Type B pancreatic cell (in vitro differentiated cells): ENCODE measurements around the gene AGTPBP1. TPM values are rescaled to one million over a fixed set of nuclear protein-coding genes. Genes with fewer than 3 reads are reported as not detected.
"Not testable (repeated sequence)": the region's sequence is repeated elsewhere in the genome, so short reads cannot be mapped to it uniquely, and the experiment has no call there.

Source experiments
- DNase-seq: peaks from one replicate; pipeline ENCODE4 v3.0.0; 2021; ENCODE audit warnings: mixed read lengths; ENCODE audit not compliant: unreplicated experiment; ENCODE audit errors: extremely low spot score
- H3K27ac Mint-ChIP-seq: 2 replicates; pipeline ENCODE4 v1.8.0; 2021; ENCODE audit warnings: mild to moderate bottlenecking, mixed read lengths
- H3K27me3 Mint-ChIP-seq: 2 replicates; pipeline ENCODE4 v1.8.0; 2021; ENCODE audit warnings: mixed read lengths
- H3K36me3 Mint-ChIP-seq: 2 replicates; pipeline ENCODE4 v1.8.0; 2021; ENCODE audit warnings: mixed read lengths
- H3K4me1 Mint-ChIP-seq: one replicate; pipeline ENCODE4 v1.8.0; 2021; ENCODE audit warnings: mixed read lengths; ENCODE audit not compliant: unreplicated experiment
- H3K4me3 Mint-ChIP-seq: 2 replicates; pipeline ENCODE4 v1.8.0; 2021; ENCODE audit warnings: mild to moderate bottlenecking, mixed read lengths
- H3K9me3 Mint-ChIP-seq: 2 replicates; pipeline ENCODE4 v1.8.0; 2021; ENCODE audit warnings: mixed read lengths
- long read RNA-seq: library from polyadenylated mRNA; unstranded; transcript quantifications from one replicate; pipeline ENCODE4 v2.0.0, GENCODE V29; 2020
- total RNA-seq: library from RNA; stranded (reverse); gene quantifications from 2 replicates; pipeline ENCODE4 v1.2.1, GENCODE V29; 2021; ENCODE audit warnings: low replicate concordance
- TF ChIP-seq, protein P1 (sequence below): fragments of 200-600 bp; sonication (generic); conservative IDR thresholded peaks from 2 replicates; pipeline ENCODE4 v1.5.0; 2021; ENCODE audit warnings: antibody characterized with exemption, mild to moderate bottlenecking

The AGTPBP1 gene
- total RNA-seq = 11.4 and 35.6 TPM in 2 replicates
- long read RNA-seq, partial matches to known transcripts = 3 of 6 reads
- long read RNA-seq, other reads (novel, unspliced or antisense) = 3 of 6 reads

GRCh38 chr9:85741875-85742596 is at the start of gene AGTPBP1:
TSS of gene AGTPBP1 (minus strand) at chr9:85741954. CDS start at chr9:85712533, 29,421 bp downstream.
- Mint-ChIP-seq H3K27me3 (peaks cover 4% of the 10 kb centered on the region), H3K27ac (peak within 1 kb of the TSS; percentile 94), H3K4me3 (peak within 1 kb of the TSS; percentile 98), H3K9me3 (no peaks in the 10 kb centered on the region), H3K36me3 (no peaks in the 10 kb centered on the region), H3K4me1 (peaks cover 11% of the 10 kb centered on the region)
- DNase-seq = peak; percentile 98
- TF ChIP-seq, protein P1, sequence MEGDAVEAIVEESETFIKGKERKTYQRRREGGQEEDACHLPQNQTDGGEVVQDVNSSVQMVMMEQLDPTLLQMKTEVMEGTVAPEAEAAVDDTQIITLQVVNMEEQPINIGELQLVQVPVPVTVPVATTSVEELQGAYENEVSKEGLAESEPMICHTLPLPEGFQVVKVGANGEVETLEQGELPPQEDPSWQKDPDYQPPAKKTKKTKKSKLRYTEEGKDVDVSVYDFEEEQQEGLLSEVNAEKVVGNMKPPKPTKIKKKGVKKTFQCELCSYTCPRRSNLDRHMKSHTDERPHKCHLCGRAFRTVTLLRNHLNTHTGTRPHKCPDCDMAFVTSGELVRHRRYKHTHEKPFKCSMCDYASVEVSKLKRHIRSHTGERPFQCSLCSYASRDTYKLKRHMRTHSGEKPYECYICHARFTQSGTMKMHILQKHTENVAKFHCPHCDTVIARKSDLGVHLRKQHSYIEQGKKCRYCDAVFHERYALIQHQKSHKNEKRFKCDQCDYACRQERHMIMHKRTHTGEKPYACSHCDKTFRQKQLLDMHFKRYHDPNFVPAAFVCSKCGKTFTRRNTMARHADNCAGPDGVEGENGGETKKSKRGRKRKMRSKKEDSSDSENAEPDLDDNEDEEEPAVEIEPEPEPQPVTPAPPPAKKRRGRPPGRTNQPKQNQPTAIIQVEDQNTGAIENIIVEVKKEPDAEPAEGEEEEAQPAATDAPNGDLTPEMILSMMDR = no peak

DNA sequence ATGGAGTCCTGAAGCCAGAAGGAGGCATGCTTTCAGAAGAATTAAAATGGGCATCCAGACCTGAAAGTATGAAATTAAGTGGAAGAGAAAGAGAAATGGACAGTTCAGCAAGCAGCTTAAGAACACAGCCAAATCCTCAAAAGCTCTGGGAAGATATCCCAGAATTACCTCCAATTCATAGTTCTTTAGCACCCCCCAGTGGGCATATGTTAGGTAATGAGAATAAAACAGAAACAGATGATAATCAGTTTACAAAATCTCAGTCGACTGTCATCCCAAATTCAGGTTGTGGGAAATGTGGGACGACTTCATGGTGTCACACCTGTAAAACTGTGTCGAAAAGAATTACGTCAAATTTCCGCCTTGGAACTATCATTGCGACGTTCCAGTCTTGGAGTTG is 44.4 kb upstream of the AGTPBP1 start:
- not testable (repeated sequence) for H3K9me3 Mint-ChIP-seq, H3K4me1 Mint-ChIP-seq, H3K4me3 Mint-ChIP-seq, H3K27ac Mint-ChIP-seq, DNase-seq, H3K36me3 Mint-ChIP-seq, H3K27me3 Mint-ChIP-seq
- TF ChIP-seq, protein P1 = peak; percentile 59

- not testable (repeated sequence) for H3K27me3 Mint-ChIP-seq, H3K36me3 Mint-ChIP-seq, H3K4me1 Mint-ChIP-seq, H3K9me3 Mint-ChIP-seq, H3K27ac Mint-ChIP-seq, DNase-seq, H3K4me3 Mint-ChIP-seq
These were observed 32.1 kb upstream of the AGTPBP1 start for GRCh38 chr9:85773844-85774243.

DNA sequence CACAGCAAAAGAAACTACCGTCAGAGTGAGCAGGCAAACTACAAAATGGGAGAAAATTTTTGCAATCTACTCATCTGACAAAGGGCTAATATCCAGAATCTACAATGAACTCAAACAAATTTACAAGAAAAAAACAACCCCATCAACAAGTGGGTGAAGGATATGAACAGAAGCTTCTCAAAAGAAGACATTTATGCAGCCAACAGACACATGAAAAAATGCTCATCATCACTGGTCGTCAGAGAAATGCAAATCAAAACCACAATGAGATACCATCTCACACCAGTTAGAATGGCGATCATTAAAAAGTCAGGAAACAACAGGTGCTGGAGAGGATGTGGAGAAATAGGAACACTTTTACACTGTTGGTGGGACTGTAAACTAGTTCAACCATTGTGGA is 20.0 kb upstream of the AGTPBP1 start:
- not testable (repeated sequence) for H3K27me3 Mint-ChIP-seq, H3K27ac Mint-ChIP-seq, DNase-seq, H3K4me1 Mint-ChIP-seq, H3K36me3 Mint-ChIP-seq, H3K9me3 Mint-ChIP-seq, H3K4me3 Mint-ChIP-seq

- not testable (repeated sequence) for H3K27me3 Mint-ChIP-seq, H3K9me3 Mint-ChIP-seq
These were observed 16.0 kb upstream of the AGTPBP1 start for GRCh38 chr9:85757716-85758115.

DNA sequence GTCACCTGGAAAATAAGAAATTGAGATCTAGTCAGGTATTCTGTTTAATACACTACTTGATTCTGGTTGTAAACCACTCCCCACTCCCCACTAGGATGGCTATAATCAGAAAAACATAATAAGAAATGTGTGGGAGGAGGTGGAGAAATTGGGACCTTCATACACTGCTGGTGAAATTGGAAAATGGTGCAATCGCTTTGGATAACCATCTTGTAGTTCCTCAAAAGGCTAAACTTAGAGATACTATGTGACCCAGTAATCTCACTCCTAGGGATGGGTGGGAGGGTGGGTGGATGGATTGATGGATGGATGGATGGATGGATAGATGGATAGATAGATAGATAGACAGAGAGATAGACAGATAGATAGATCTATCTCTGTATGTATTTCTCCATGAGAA is 14.5 kb upstream of the AGTPBP1 start:
- not testable (repeated sequence) for H3K36me3 Mint-ChIP-seq, H3K27me3 Mint-ChIP-seq, H3K4me1 Mint-ChIP-seq, H3K9me3 Mint-ChIP-seq, H3K27ac Mint-ChIP-seq, DNase-seq, H3K4me3 Mint-ChIP-seq

More at GRCh38 chr9:85757716-85758115, 16.0 kb upstream of the AGTPBP1 start:
- not testable (repeated sequence) for H3K4me1 Mint-ChIP-seq, H3K27ac Mint-ChIP-seq, DNase-seq, H3K4me3 Mint-ChIP-seq, H3K36me3 Mint-ChIP-seq

GRCh38 chr9:85746309-85746708 is 4.6 kb upstream of the AGTPBP1 start:
- Mint-ChIP-seq H3K27me3 (peaks cover 14% of the 10 kb centered on the region), H3K9me3 (no peaks in the 10 kb centered on the region), H3K27ac (no peak overlapping the region), H3K36me3 (no peaks in the 10 kb centered on the region), H3K4me3 (no peak overlapping the region), H3K4me1 (peaks cover 11% of the 10 kb centered on the region)
- no peak for DNase-seq
- TF ChIP-seq, protein P1 = no peak
